ENCODE data around the gene KDM5A. TPM values are rescaled to one million over a fixed set of nuclear protein-coding genes. Genes with fewer than 3 reads are reported as not detected.

Gene KDM5A
- total and polyA plus RNA-seq, 2 donors, result 12.3 to 69.5 TPM

GRCh38 chr12:278046-278445 lies 111.1 kb downstream of the KDM5A start:
- Histone ChIP-seq H3K4me1 (ENCODE audit: insufficient read depth) (no peaks in the 10 kb centered on the region), H3K36me3 (ENCODE audit: insufficient read depth) (no peaks in the 10 kb centered on the region), H3K27ac (ENCODE audit: low read depth) (no peak overlapping the region), H3K4me3 (ENCODE audit: low read depth, low read length) (no peak overlapping the region)
- DNase-seq (ENCODE audit: extremely low spot score), result no peak
- WGBS, result 94% methylated on average over 5 of the region's 5 CpGs

GRCh38 chr12:275812-276211 lies 113.3 kb downstream of the KDM5A start:
- WGBS, result 84% methylated on average over 6 of the region's 6 CpGs
- Histone ChIP-seq H3K36me3 (ENCODE audit: insufficient read depth) (no peaks in the 10 kb centered on the region), H3K27ac (ENCODE audit: low read depth) (no peak overlapping the region), H3K4me3 (ENCODE audit: low read depth, low read length) (no peak overlapping the region), H3K4me1 (ENCODE audit: insufficient read depth) (no peaks in the 10 kb centered on the region)
- no peak for DNase-seq (ENCODE audit: extremely low spot score)

- WGBS, result 53% methylated on average over 3 of the region's 3 CpGs
- H3K36me3 ChIP-seq (ENCODE audit: insufficient read depth), result no peaks in the 10 kb centered on the region
- no peaks in the 10 kb centered on the region for H3K4me1 ChIP-seq (ENCODE audit: insufficient read depth)
- no peak overlapping the region for H3K4me3 ChIP-seq (ENCODE audit: low read depth, low read length)
- H3K27ac ChIP-seq (ENCODE audit: low read depth), result no peak overlapping the region
- no peak for DNase-seq (ENCODE audit: extremely low spot score)
Observed at GRCh38 chr12:273382-273781, 115.7 kb downstream of the KDM5A start.

GRCh38 chr12:272942-273341 lies 116.2 kb downstream of the KDM5A start:
- no peak overlapping the region for H3K4me3 ChIP-seq (ENCODE audit: low read depth, low read length)
- 89% methylated on average over 6 of the region's 6 CpGs for WGBS
- H3K27ac ChIP-seq (ENCODE audit: low read depth), result no peak overlapping the region
- DNase-seq (ENCODE audit: extremely low spot score), result no peak
- no peaks in the 10 kb centered on the region for H3K36me3 ChIP-seq (ENCODE audit: insufficient read depth)
- no peaks in the 10 kb centered on the region for H3K4me1 ChIP-seq (ENCODE audit: insufficient read depth)

- DNase-seq (ENCODE audit: extremely low spot score), result no peak
- H3K4me1 ChIP-seq (ENCODE audit: insufficient read depth), result no peaks in the 10 kb centered on the region
- no peaks in the 10 kb centered on the region for H3K36me3 ChIP-seq (ENCODE audit: insufficient read depth)
- H3K27ac ChIP-seq (ENCODE audit: low read depth), result no peak overlapping the region
- no peak overlapping the region for H3K4me3 ChIP-seq (ENCODE audit: low read depth, low read length)
- 44% methylated on average over 4 of the region's 4 CpGs for WGBS
Observed at GRCh38 chr12:271161-271560, 118.0 kb downstream of the KDM5A start.

GRCh38 chr12:269191-269590 lies 119.9 kb downstream of the KDM5A start:
- peak; percentile 72 for DNase-seq (ENCODE audit: extremely low spot score)
- 13% methylated on average over 3 of the region's 3 CpGs for WGBS

GRCh38 chr12:268483-268840 lies 120.7 kb downstream of the KDM5A start:
- Histone ChIP-seq H3K27ac (ENCODE audit: low read depth) (no peak overlapping the region), H3K4me3 (ENCODE audit: low read depth, low read length) (no peak overlapping the region), H3K36me3 (ENCODE audit: insufficient read depth) (no peaks in the 10 kb centered on the region), H3K4me1 (ENCODE audit: insufficient read depth) (no peaks in the 10 kb centered on the region)
- DNase-seq (ENCODE audit: extremely low spot score), result no peak
- 33% methylated on average over 7 of the region's 7 CpGs for WGBS

More at GRCh38 chr12:269191-269590, 119.9 kb downstream of the KDM5A start:
- Histone ChIP-seq H3K27ac (ENCODE audit: low read depth) (no peak overlapping the region), H3K4me3 (ENCODE audit: low read depth, low read length) (no peak overlapping the region), H3K36me3 (ENCODE audit: insufficient read depth) (no peaks in the 10 kb centered on the region), H3K4me1 (ENCODE audit: insufficient read depth) (no peaks in the 10 kb centered on the region)

GRCh38 chr12:267581-268482 lies 121.3 kb downstream of the KDM5A start:
- no peak overlapping the region for H3K27ac ChIP-seq (ENCODE audit: low read depth)
- no peaks in the 10 kb centered on the region for H3K36me3 ChIP-seq (ENCODE audit: insufficient read depth)
- no peak overlapping the region for H3K4me3 ChIP-seq (ENCODE audit: low read depth, low read length)
- WGBS, result 28% methylated on average over 14 of the region's 14 CpGs
- no peaks in the 10 kb centered on the region for H3K4me1 ChIP-seq (ENCODE audit: insufficient read depth)
- no peak for DNase-seq (ENCODE audit: extremely low spot score)

- 31% methylated on average over 3 of the region's 3 CpGs for whole genome bisulfite sequencing
- Histone ChIP-seq H3K36me3 (ENCODE audit: insufficient read depth) (no peaks in the 10 kb centered on the region), H3K27ac (ENCODE audit: low read depth) (no peak overlapping the region), H3K4me1 (ENCODE audit: insufficient read depth) (no peaks in the 10 kb centered on the region), H3K4me3 (ENCODE audit: low read depth, low read length) (no peak overlapping the region)
- DNase-seq (ENCODE audit: extremely low spot score), result no peak
Observed at GRCh38 chr12:265096-265495, 124.0 kb downstream of the KDM5A start.

GRCh38 chr12:264269-264668 lies 124.9 kb downstream of the KDM5A start:
- Histone ChIP-seq H3K27ac (ENCODE audit: low read depth) (no peak overlapping the region), H3K36me3 (ENCODE audit: insufficient read depth) (no peaks in the 10 kb centered on the region), H3K4me3 (ENCODE audit: low read depth, low read length) (no peak overlapping the region), H3K4me1 (ENCODE audit: insufficient read depth) (no peaks in the 10 kb centered on the region)
- 50% methylated on average over 3 of the region's 3 CpGs for WGBS
- DNase-seq (ENCODE audit: extremely low spot score), result no peak

- H3K27ac ChIP-seq (ENCODE audit: low read depth), result no peak overlapping the region
- 71% methylated on average over 9 of the region's 9 CpGs for WGBS
- H3K36me3 ChIP-seq (ENCODE audit: insufficient read depth), result no peaks in the 10 kb centered on the region
- DNase-seq (ENCODE audit: extremely low spot score), result no peak
- H3K4me1 ChIP-seq (ENCODE audit: insufficient read depth), result no peaks in the 10 kb centered on the region
- H3K4me3 ChIP-seq (ENCODE audit: low read depth, low read length), result no peak overlapping the region
Observed at GRCh38 chr12:263574-263973, 125.5 kb downstream of the KDM5A start.

- no peaks in the 10 kb centered on the region for H3K36me3 ChIP-seq (ENCODE audit: insufficient read depth)
- no peak for DNase-seq (ENCODE audit: extremely low spot score)
- no peak within 1 kb of the TSS for H3K27ac ChIP-seq (ENCODE audit: low read depth)
- H3K4me3 ChIP-seq (ENCODE audit: low read depth, low read length), result no peak within 1 kb of the TSS
- WGBS, result 32% methylated on average over 7 of the region's 7 CpGs
- H3K4me1 ChIP-seq (ENCODE audit: insufficient read depth), result no peaks in the 10 kb centered on the region
Observed at GRCh38 chr12:262817-263216, 126.3 kb downstream of the KDM5A start, which contains the start of gene SLC6A13. Gene SLC6A13, minus strand, starts transcription at chr12:262836. Its CDS starts 2,784 bp downstream, at chr12:260052.

GRCh38 chr12:262113-262512 lies 127.0 kb downstream of the KDM5A start:
- no peak for DNase-seq (ENCODE audit: extremely low spot score)
- H3K4me3 ChIP-seq (ENCODE audit: low read depth, low read length), result no peak overlapping the region

GRCh38 chr12:257521-258321 lies 131.4 kb downstream of the KDM5A start:
- H3K4me1 ChIP-seq (ENCODE audit: insufficient read depth), result no peaks in the 10 kb centered on the region
- no peak for DNase-seq (ENCODE audit: extremely low spot score)
- H3K27ac ChIP-seq (ENCODE audit: low read depth), result no peak overlapping the region
- 62% methylated on average over 14 of the region's 14 CpGs for WGBS
- no peak overlapping the region for H3K4me3 ChIP-seq (ENCODE audit: low read depth, low read length)
- no peaks in the 10 kb centered on the region for H3K36me3 ChIP-seq (ENCODE audit: insufficient read depth)

More at GRCh38 chr12:262113-262512, 127.0 kb downstream of the KDM5A start:
- Histone ChIP-seq H3K4me1 (ENCODE audit: insufficient read depth) (no peaks in the 10 kb centered on the region), H3K27ac (ENCODE audit: low read depth) (no peak overlapping the region), H3K36me3 (ENCODE audit: insufficient read depth) (no peaks in the 10 kb centered on the region)

Data from urinary bladder (tissue), 4 donors.